Heart right ventricle (tissue), 16 donors: ENCODE data around the gene RPL5. TPM values are rescaled to one million over a fixed set of nuclear protein-coding genes. Genes with fewer than 3 reads are reported as not detected.

ENCODE experiments used
- ATAC-seq, 8 donors: fragments of 200-7000 bp; cut with Tn5 transposase; one replicate each; pipeline ENCODE4 v1.9.1; 2020; ENCODE audit warnings: mild to moderate bottlenecking in 8 of 8, moderate library complexity in 8 of 8, moderate number of reproducible peaks in 1 of 8
- DNase-seq, 2 donors: peaks; one replicate each; pipeline ENCODE4 v3.0.0-alpha.2; 2020
- H3K27ac ChIP-seq, 10 donors: fragments of 200-600 bp; sonication (generic) in 2 of 10; one replicate each; pipeline versions ENCODE4 v1.5.0 to v1.8.0; 2020 to 2022; ENCODE audit warnings: mild to moderate bottlenecking in 3 of 10
- H3K27me3 ChIP-seq, 7 donors: fragments of 200-600 bp; one replicate each; pipeline ENCODE4 v1.8.0; 2021 to 2022; ENCODE audit warnings: mild to moderate bottlenecking in 2 of 7
- H3K36me3 ChIP-seq, 9 donors: fragments of 200-600 bp; sonication (generic) in 1 of 9; one replicate each; pipeline versions ENCODE4 v1.5.0 to v1.8.0; 2020 to 2022; ENCODE audit warnings: mild to moderate bottlenecking in 2 of 9
- H3K4me1 ChIP-seq, 9 donors: fragments of 200-600 bp; sonication (generic) in 1 of 9; one replicate each; pipeline versions ENCODE4 v1.5.0 to v1.8.0; 2020 to 2022; ENCODE audit warnings: mild to moderate bottlenecking in 4 of 9
- H3K4me3 ChIP-seq, 10 donors: fragments of 200-600 bp; sonication (generic) in 2 of 10; one replicate each; pipeline versions ENCODE4 v1.5.0 to v1.8.0; 2020 to 2022; ENCODE audit warnings: mild to moderate bottlenecking in 7 of 10, moderate library complexity in 2 of 10
- H3K9me3 ChIP-seq, 11 donors: fragments of 200-600 bp in 10 of 11; sonication (generic) in 2 of 11; one replicate each; pipeline versions ENCODE4 v1.5.0 to v1.8.0; 2013 to 2022; ENCODE audit warnings: mild to moderate bottlenecking in 2 of 11, control low read depth in 1 of 11, moderate library complexity in 1 of 11
- WGBS, 2 donors: extraction: QIAGEN DNeasy Blood & Tissue Kit; methylation state at CpG; one replicate each; pipeline ENCODE4 v1.1.7; 2013; ENCODE audit warnings: inconsistent platforms in 1 of 2; 5-methylcytosine and 5-hydroxymethylcytosine counted together
- intact Hi-C, 10 donors: fragments of 100-400 bp; cut with DNase I; formaldehyde crosslinking; loops; one replicate each; pipeline versions ENCODE4 v1.11.1 to v1.14.2; 2022
- polyA plus RNA-seq, 2 donors: library from polyadenylated mRNA; stranded (reverse); fragments of 200-250 nt; gene quantifications; one replicate each; pipeline ENCODE4 v1.2.3, GENCODE V29; 2013
- total RNA-seq, 10 donors: library from RNA; stranded (reverse); fragmentation: NEBNext Ultra II Directional in 3 of 10; extraction: Animal tissue kit (Norgen Biotek cat#: 25700) in 3 of 10; gene quantifications; one replicate each; pipeline versions ENCODE4 v1.2.1 to v1.2.4, GENCODE V29; 2021 to 2023
- TF ChIP-seq, protein P1 (sequence below), 9 donors: fragments of 200-600 bp; sonication (generic) in 2 of 9; IDR thresholded peaks; one replicate each; pipeline versions ENCODE4 v1.5.0 to v1.8.0; 2021 to 2022; ENCODE audit warnings: antibody characterized with exemption in 9 of 9, mild to moderate bottlenecking in 5 of 9, moderate library complexity in 1 of 9
- donor health status: Arrhythmogenic right ventricular cardiomyopathy.
- donor health status: ischemic (EF 13 %, LVEDD 7.1; RV severe dilation, severe dysfunction).
- donor health status: healthy with polysubstance abuse.
- donor health status: DM: no; HTN: yes; CAD: no.
- donor health status: DM: no; HTN: no; CAD: no.
- donor health status: ischemic (EF 25% LVEDD 6.9; RV normal size, moderate dysfunction).
- donor health status: ischemic (EF 25% LVEDD 5.7; RV mildly dilated, moderate dysfunction).
- donor health status: healthy.
- donor health status: DM: yes; HTN: yes; CAD: no.
- donor health status: Ischemic cardiomyopathy.
- donor health status: ischemic (EF 35%, LVEDD 5.7; RV mildly dilated, moderate dysfunction).
- donor health status: nonischemic (EF 11% LVEDD 7.7; RV severe dilation, severe dysfunction).
- donor health status: DM: yes; HTN: yes; CAD: no.
- donor health status: PGD.
- donor health status: ischemic (EF 29% LVEDD 5.4; RV normal size, mild dysfunction).
- donor health status: nonischemic (EF 23%, LVEDD 6.1; RV moderate dilation, normal function).

RPL5 gene
- total and polyA plus RNA-seq, 12 donors = 468 to 1,695 (median 561) TPM

DNA sequence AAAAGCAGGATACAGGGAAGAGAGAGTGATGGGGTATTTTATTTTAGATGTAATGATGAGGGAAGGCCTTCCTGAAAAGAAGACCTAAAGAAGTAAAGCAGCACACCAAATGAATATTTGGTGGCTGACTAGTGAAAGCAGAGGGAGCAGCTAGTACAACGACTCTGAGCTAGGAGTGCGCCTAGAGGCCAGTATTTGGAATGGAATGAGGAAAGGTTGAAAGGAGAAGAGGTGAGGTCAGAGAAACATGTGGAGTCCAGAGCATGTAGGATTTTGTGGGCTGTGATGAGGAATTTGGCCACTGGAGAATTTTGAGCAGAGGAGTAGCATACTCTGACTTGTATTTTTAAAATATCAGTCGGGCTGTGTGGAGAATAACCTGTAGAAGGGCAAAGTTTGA is 11.8 kb upstream of the RPL5 start:
- DNase-seq (no peak), ATAC-seq (no peak)
- intact Hi-C loops = no loop called here
- Histone ChIP-seq H3K27ac (no peak overlapping the region), H3K27me3 (no peaks in the 10 kb centered on the region), H3K4me3 (no peak overlapping the region), H3K9me3 (no peaks in the 10 kb centered on the region), H3K36me3 (no peaks in the 10 kb centered on the region), H3K4me1 (no peaks in the 10 kb centered on the region)
- WGBS, 2 donors = 71 to 77% methylated on average over 3 of the region's 3 CpGs
- TF ChIP-seq, protein P1, sequence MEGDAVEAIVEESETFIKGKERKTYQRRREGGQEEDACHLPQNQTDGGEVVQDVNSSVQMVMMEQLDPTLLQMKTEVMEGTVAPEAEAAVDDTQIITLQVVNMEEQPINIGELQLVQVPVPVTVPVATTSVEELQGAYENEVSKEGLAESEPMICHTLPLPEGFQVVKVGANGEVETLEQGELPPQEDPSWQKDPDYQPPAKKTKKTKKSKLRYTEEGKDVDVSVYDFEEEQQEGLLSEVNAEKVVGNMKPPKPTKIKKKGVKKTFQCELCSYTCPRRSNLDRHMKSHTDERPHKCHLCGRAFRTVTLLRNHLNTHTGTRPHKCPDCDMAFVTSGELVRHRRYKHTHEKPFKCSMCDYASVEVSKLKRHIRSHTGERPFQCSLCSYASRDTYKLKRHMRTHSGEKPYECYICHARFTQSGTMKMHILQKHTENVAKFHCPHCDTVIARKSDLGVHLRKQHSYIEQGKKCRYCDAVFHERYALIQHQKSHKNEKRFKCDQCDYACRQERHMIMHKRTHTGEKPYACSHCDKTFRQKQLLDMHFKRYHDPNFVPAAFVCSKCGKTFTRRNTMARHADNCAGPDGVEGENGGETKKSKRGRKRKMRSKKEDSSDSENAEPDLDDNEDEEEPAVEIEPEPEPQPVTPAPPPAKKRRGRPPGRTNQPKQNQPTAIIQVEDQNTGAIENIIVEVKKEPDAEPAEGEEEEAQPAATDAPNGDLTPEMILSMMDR (IDR thresholded peaks at IDR 0.05) = no peak

DNA sequence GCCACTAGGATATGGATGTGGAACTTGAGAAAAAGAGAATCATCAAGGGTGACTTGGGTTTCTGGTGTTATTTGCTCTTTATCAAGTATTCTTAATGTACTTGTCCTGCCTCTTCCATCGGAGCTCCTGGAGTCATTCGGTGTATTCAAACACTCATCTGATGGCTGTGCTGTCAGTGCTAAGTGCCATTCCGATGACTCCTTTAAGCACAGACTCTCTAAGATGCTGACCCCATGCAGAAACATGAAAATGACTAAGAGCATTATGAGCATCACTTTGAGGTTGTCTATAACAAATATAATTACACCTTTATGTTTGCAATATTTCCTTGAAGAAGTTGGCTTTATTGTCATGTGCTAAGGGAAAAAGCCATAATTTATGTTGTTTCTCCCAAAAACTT is 11.3 kb upstream of the RPL5 start:
- H3K9me3 ChIP-seq = no peaks in the 10 kb centered on the region
- DNase-seq = no peak
- TF ChIP-seq, protein P1 (IDR thresholded peaks at IDR 0.05) = no peak
- no peaks in the 10 kb centered on the region for H3K4me1 ChIP-seq
- no peaks in the 10 kb centered on the region for H3K27me3 ChIP-seq
- no peaks in the 10 kb centered on the region for H3K36me3 ChIP-seq
- H3K27ac ChIP-seq = no peak overlapping the region
- H3K4me3 ChIP-seq = no peak overlapping the region
- intact Hi-C loops = no loop called here
- 88 to 89% methylated on average over 3 of the region's 3 CpGs for WGBS, 2 donors
- ATAC-seq = no peak

DNA sequence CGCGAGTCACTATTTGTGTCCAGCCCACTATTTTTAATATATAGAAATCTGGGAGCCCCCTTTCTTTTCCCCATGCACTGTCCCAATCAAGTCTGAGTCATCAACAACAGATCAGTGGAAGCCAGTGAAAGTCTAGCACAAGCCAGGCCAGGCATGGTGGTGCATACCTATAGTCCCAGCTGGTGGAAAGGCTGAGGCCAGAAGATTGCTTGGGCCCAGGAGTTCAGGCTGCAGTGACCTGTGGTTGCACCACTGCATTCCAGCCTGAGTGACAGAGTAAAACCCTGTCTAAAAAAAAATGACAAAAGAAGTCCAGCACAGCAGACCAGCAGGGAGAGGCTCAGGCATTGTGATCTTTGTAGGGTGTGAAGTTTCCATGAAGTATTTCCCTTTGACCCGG is 9.0 kb upstream of the RPL5 start:
- intact Hi-C loops = no loop called here
- H3K36me3 ChIP-seq = no peaks in the 10 kb centered on the region
- H3K4me1 ChIP-seq = no peaks in the 10 kb centered on the region
- TF ChIP-seq, protein P1 (IDR thresholded peaks at IDR 0.05) = no peak
- DNase-seq (no peak), ATAC-seq (peak in 2 of 8 donors; percentile 21 to 35)
- no peaks in the 10 kb centered on the region for H3K9me3 ChIP-seq
- H3K27ac ChIP-seq = no peak overlapping the region
- WGBS, 2 donors = 63 to 78% methylated on average over 3 of the region's 3 CpGs
- H3K27me3 ChIP-seq = no peaks in the 10 kb centered on the region
- H3K4me3 ChIP-seq = no peak overlapping the region

DNA sequence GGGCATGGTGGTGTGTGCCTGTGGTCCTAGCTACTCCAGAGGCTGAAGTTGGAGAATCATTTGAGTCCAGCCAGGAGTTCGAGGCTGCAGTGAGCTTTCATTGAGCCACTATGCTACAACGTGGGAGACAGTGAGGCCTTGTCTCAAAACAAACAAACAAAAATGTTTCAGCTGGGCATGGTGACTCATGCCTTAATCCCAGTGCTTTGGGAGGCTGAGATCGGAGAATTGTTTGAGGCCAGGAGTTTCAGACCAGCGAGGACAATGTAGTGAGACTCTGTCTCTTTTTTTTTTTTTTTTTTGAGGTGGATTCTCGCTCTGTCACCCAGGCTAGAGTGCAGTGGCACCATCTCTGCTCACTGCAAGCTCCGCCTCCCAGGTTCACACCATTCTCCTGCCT is 5.0 kb upstream of the RPL5 start:
- DNase-seq (no peak), ATAC-seq (no peak)
- intact Hi-C loops = no loop called here
- Histone ChIP-seq H3K4me3 (no peak overlapping the region), H3K36me3 (no peaks in the 10 kb centered on the region), H3K4me1 (peaks cover 0 to 4% (median 0%) of the 10 kb centered on the region in 9 donors), H3K27ac (no peak overlapping the region), H3K9me3 (no peaks in the 10 kb centered on the region), H3K27me3 (no peaks in the 10 kb centered on the region)
- TF ChIP-seq, protein P1 (IDR thresholded peaks at IDR 0.05) = no peak
- WGBS, 2 donors = 81 to 84% methylated on average over 6 of the region's 6 CpGs
